NT2/D1 (cell line): ENCODE measurements around the gene SHB.
A peak's percentile ranks its signal among the peaks of the same experiment; 100 is the strongest.

Experiments
- DNase-seq: peaks from one replicate; pipeline ENCODE4 v3.0.0-alpha.2; 2011; ENCODE audit warnings: low read depth, low spot score
- H3K27me3 ChIP-seq: 2 replicates; pipeline ENCODE4 v1.6.0; 2011; ENCODE audit warnings: mild to moderate bottlenecking; ENCODE audit not compliant: insufficient read length, insufficient read depth
- H3K36me3 ChIP-seq: 2 replicates; pipeline ENCODE4 v1.6.1; 2011; ENCODE audit warnings: mild to moderate bottlenecking, low read length, mixed read lengths; ENCODE audit not compliant: insufficient read depth, insufficient read length
- H3K4me1 ChIP-seq: 2 replicates; pipeline ENCODE4 v1.5.1; 2011; ENCODE audit not compliant: insufficient read depth, insufficient read length
- H3K4me3 ChIP-seq: 2 replicates; pipeline ENCODE4 v1.5.1; 2011; ENCODE audit warnings: low read depth; ENCODE audit not compliant: insufficient read length
- H3K9ac ChIP-seq: 2 replicates; pipeline ENCODE4 v1.6.0; 2011; ENCODE audit warnings: low read depth; ENCODE audit not compliant: insufficient read length
- H3K9me3 ChIP-seq: 2 replicates; pipeline ENCODE4 v1.5.1; 2011; ENCODE audit warnings: mild to moderate bottlenecking, low read length; ENCODE audit not compliant: insufficient read depth
- SUZ12 ChIP-seq: IDR thresholded peaks from 2 replicates; pipeline ENCODE4 v1.6.1; 2011; ENCODE audit not compliant: insufficient read length, insufficient read depth; ENCODE audit errors: extremely low read depth
- YY1 ChIP-seq: IDR thresholded peaks from 2 replicates; pipeline ENCODE4 v1.6.1; 2011; ENCODE audit not compliant: insufficient read length, insufficient read depth
- ZNF274 ChIP-seq: IDR thresholded peaks from 2 replicates; pipeline ENCODE4 v1.6.1; 2011; ENCODE audit warnings: mild to moderate bottlenecking, low read depth, low read length

The SHB gene

DNA sequence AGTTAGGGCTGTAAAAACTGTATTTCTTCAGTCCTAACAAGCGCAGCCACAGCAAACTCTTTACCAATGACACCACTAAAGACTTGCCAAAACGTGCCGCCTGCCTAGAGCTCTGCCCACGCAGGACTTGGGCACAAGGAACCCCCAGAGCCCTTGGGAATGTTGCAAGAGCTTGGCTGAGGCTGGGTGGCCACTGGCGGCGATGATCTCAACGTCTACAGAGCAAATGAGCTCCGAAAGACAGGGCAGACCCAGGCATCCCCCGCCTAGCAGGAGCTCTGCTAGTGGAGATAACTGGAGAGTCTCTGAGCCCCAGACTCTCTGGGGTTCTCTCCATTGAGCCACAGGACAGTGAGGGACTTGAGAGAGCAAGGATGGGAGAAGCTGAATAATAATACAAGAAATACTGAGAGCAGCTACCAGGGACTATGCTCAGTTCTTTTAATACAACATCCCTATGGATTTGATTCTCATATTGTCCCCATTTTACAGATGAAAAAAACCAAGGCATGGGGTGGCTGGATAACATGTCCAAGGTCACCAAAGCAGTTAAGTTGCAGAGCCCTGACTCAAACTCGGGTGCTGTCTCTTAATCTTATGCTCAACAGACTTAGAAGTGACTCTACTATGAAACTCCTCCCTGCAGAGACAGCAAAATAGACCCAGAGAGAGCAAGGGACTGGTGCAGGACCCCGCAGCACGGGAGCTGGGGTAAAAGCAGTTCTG lies 32.5 kb downstream of the SHB start:
- DNase-seq: no peak

DNA sequence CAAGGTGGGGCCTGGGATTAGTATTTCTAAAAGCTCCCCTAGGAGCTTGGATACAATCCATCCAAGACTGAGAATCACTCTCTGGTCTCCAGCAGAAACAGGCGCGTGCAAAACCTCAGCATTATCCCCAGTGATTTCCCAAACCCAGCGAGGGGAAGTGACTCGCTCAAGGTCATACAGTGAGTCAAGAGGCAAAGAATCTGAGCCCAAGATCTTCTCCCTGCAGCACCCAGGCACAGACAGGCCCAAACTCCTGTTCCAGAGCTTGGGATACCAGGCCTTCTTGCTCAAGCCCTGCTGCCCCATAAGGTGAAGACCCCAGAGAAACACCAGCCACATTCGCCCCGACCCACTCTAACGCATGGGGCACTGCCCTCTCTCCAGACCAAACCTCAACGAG lies 33.2 kb downstream of the SHB start:
- no peak for DNase-seq
- Histone ChIP-seq H3K4me3 (no peak overlapping the region), H3K27me3 (no peaks in the 10 kb centered on the region), H3K36me3 (peaks cover 32% of the 10 kb centered on the region), H3K9ac (no peak overlapping the region), H3K9me3 (no peaks in the 10 kb centered on the region), H3K4me1 (peaks cover 35% of the 10 kb centered on the region)
- TF ChIP-seq YY1 (no peak), SUZ12 (no peak), ZNF274 (no peak)

More for the DNA sequence above, 32.5 kb downstream of the SHB start:
- H3K9me3 ChIP-seq: no peaks in the 10 kb centered on the region
- peaks cover 38% of the 10 kb centered on the region for H3K36me3 ChIP-seq
- TF ChIP-seq YY1: no peak
- TF ChIP-seq ZNF274: no peak
- no peak for TF ChIP-seq SUZ12
- no peaks in the 10 kb centered on the region for H3K27me3 ChIP-seq
- H3K4me1 ChIP-seq: peaks cover 39% of the 10 kb centered on the region
- no peak overlapping the region for H3K4me3 ChIP-seq
- H3K9ac ChIP-seq: peak overlapping the region; percentile 34

DNA sequence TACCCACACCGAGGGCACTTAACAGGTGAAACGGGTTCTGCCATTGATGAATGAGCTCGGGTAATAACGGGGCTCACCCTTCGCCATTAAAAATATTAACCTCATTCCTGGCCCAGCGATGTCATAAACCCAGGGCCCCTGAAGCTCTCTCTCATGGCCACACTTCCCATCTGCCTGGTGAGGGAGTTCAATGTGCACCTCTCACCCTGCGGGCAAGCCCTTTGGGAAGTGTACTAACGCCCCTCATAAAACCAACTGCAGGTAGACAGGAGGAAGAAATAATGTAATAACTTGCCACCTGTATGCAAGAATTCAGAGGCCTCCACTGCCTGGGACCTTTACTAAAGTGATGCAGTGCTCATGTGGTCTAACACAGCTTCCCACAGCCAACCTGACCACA lies 35.1 kb downstream of the SHB start:
- peaks cover 26% of the 10 kb centered on the region for H3K4me1 ChIP-seq
- TF ChIP-seq YY1: no peak
- TF ChIP-seq SUZ12: no peak
- no peak for TF ChIP-seq ZNF274
- no peak overlapping the region for H3K4me3 ChIP-seq
- no peaks in the 10 kb centered on the region for H3K27me3 ChIP-seq
- H3K9ac ChIP-seq: no peak overlapping the region
- peaks cover 24% of the 10 kb centered on the region for H3K36me3 ChIP-seq
- no peaks in the 10 kb centered on the region for H3K9me3 ChIP-seq
- DNase-seq: no peak

DNA sequence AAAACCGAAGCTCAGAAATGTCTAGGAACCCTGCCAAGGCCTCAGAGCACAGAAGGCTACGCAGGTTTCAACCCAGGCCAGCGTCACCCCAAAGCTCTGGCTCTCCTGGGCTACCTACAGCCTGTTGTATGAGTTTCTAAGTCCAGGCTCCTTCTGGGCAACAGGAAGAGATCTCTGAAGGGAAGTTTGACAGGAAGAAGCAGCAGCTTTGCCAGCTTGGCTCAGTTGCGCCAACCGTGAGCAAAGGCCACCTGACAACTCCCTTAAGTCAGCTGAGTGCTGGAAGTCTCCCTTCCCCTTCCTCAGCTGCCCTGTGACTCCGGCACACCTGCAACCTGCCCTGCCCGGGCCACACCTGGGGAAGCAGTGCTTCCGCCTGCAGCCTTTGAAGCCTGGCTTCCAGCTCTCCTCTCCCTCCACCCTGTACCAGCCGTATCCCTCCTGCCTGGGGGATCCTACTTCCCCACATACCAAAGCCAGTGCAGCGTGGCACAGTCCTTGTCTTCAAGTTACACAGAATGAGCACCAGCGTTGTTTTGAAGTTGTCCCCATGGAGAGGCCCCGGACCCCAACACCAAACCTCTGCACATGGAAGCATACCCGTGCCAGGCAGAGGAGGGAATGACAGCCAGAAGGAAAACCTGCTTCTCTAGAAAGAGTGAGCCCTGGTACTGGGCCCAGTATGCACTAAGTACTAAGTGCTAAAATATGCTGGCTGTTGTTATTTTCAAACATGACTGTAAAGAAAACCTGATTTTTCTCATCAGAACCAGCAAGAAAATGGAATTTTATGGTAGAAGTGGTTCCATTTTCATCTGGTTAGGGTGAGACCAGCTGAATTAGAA lies 36.5 kb downstream of the SHB start:
- Histone ChIP-seq H3K27me3 (no peaks in the 10 kb centered on the region), H3K9me3 (no peaks in the 10 kb centered on the region), H3K4me3 (no peak overlapping the region), H3K36me3 (peaks cover 20% of the 10 kb centered on the region), H3K4me1 (peaks cover 19% of the 10 kb centered on the region), H3K9ac (no peak overlapping the region)
- DNase-seq: no peak
- TF ChIP-seq SUZ12: no peak
- no peak for TF ChIP-seq YY1
- TF ChIP-seq ZNF274: no peak

DNA sequence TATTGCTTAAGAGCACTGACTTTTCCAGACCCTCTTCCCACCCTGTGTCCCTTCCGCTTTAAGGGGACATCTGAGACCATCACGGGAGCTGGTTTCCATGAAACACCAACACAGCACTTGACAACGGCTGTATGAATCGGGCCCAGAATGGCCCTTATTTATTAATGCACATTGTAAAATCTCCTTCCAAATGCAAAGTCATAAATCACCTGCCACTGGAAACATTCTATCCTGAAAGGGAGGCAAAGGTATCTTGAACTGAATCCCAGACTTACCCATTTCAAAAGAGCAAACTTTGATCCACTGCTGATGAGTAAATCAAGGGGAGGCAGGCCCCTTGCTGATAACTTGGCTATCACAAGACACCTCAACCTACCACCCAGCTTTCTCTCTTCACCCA lies 37.4 kb downstream of the SHB start:
- Histone ChIP-seq H3K27me3 (no peaks in the 10 kb centered on the region), H3K4me3 (no peak overlapping the region), H3K36me3 (peaks cover 19% of the 10 kb centered on the region), H3K9me3 (no peaks in the 10 kb centered on the region), H3K9ac (no peak overlapping the region), H3K4me1 (peaks cover 17% of the 10 kb centered on the region)
- DNase-seq: no peak
- TF ChIP-seq ZNF274: no peak
- no peak for TF ChIP-seq YY1
- TF ChIP-seq SUZ12: no peak

DNA sequence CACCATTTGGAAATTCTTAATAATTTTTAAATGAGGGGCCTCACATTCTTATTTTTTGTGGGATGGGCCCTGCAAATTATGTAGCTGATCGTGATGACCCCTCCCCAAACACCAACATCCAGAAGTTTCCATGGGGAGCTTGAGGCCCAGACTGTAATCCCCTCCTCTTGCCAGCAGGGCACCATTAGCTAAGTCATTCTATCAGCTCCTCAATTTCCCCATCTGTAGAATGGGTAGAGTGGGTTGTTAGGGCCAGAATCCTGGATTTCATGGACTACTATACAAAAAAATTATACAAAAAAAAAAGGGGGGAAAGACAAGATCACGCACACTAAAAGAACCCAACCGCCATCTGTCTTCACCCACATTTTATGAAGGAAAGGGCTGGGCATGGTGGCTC lies 38.4 kb downstream of the SHB start:
- no peak for DNase-seq
- no peak overlapping the region for H3K9ac ChIP-seq
- H3K9me3 ChIP-seq: no peaks in the 10 kb centered on the region
- peaks cover 19% of the 10 kb centered on the region for H3K36me3 ChIP-seq
- no peak overlapping the region for H3K4me3 ChIP-seq
- TF ChIP-seq ZNF274: no peak
- H3K4me1 ChIP-seq: peaks cover 19% of the 10 kb centered on the region
- no peaks in the 10 kb centered on the region for H3K27me3 ChIP-seq

DNA sequence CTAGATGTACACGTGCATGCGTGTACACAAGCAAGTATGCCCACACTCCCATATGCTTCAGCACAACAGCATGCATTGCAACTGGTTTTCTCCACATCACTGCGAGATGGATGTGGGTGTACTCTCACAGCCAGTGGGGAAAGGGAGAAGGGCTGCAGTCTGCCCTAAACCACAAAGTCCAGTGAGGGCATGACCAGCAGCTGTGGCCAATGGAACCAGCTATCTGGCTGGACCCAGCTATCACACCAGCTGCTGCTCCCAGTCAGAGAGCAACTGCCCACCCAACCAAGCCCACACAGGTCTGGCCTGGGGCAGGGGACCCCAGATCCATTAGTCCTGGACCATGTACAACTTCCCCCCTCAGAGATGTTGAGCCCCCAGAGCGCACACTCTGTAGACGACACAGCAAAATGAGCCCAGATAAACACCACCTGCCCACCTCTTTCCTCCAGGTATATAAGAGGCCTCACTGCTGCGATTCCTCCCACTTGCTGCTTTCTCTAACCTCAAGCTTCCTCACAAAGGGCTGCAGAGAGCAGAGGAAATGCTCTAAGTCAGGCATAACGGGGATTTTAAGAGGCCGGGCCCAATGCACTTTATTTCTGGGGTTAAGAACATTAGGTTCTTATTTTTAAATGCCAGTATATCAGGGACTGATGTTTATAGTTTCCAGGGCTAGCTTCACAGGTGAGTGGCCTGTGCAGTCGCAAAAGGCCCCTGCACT lies 39.0 kb downstream of the SHB start:
- no peak overlapping the region for H3K9ac ChIP-seq
- no peak for DNase-seq
- no peaks in the 10 kb centered on the region for H3K27me3 ChIP-seq
- TF ChIP-seq ZNF274: no peak
- no peak for TF ChIP-seq SUZ12
- TF ChIP-seq YY1: no peak
- no peaks in the 10 kb centered on the region for H3K9me3 ChIP-seq
- peaks cover 23% of the 10 kb centered on the region for H3K4me1 ChIP-seq
- no peak overlapping the region for H3K4me3 ChIP-seq
- peaks cover 14% of the 10 kb centered on the region for H3K36me3 ChIP-seq
